ENCODE results near the gene H2BK1. TPM values are rescaled to one million over a fixed set of nuclear protein-coding genes. Genes with fewer than 3 reads are reported as not detected.

H2BK1 gene
- total and polyA plus RNA-seq, 2 of the 13 experiments (the other 11 are each of a cell fraction or from before 2014, with no cell fraction given): not detected

- Histone ChIP-seq H3K27me3 (ENCODE audit: control insufficient read depth in 1 of 2, insufficient read depth in 2 of 2, low read length in 2 of 2) (peaks cover 14 to 85% of the 10 kb centered on the region in 2 experiments), H3K79me2 (ENCODE audit: insufficient read depth, low read length) (no peaks in the 10 kb centered on the region), H3K4me3 (replicated peaks in 1 of 3; ENCODE audit: insufficient read depth in 1 of 3, low read depth in 2 of 3, low read length in 3 of 3) (peak overlapping the region; percentile 29 to 71 (median 59); a peak in 5 of 6 replicates), H3K36me3 (replicated peaks in 1 of 2; ENCODE audit: control insufficient read depth in 1 of 2, insufficient read depth in 2 of 2, low read length in 2 of 2) (no peaks in the 10 kb centered on the region), H2AFZ (ENCODE audit: low read length) (no peak overlapping the region), H3K4me1 (ENCODE audit: insufficient read depth, low read length) (peaks cover 70% of the 10 kb centered on the region), H3K4me2 (ENCODE audit: low read depth, low read length) (peak overlapping the region; percentile 83), H4K20me1 (ENCODE audit: insufficient read depth, low read length) (no peaks in the 10 kb centered on the region; the same call in 1 of the 2 replicates), H3K9me3 (ENCODE audit: low read length) (no peaks in the 10 kb centered on the region), H3K9ac (ENCODE audit: insufficient read depth, low read depth, low read length) (no peak overlapping the region), H3K27ac (ENCODE audit: extremely low read length, insufficient read depth, low read length) (no peak overlapping the region)
- in situ Hi-C loops (cut with HindIII; ENCODE audit: extremely low pct_ligation_motif_present, low pct_unique_long_range_greater_than_20kb): no loop called here
- intact Hi-C loops (cut with micrococcal nuclease; ENCODE audit: unreplicated experiment): loop anchor here (2.0 to 10.0 kb wide), 3 partner anchors 16 to 164 kb away; partner anchors contain the start of genes AGAP3, CHPF2, FASTK and TMUB1
- POLR2A ChIA-PET: no interaction called here
- FAIRE-seq: no peak
- DNase-seq (ENCODE audit: low spot score): no peak
- no TSS peak for BruUV-seq (replicated peaks)
- WGBS (ENCODE audit: low lambda C conversion rate): 13% methylated on average over 14 of the region's 45 CpGs
- peak; percentile 7 for ATAC-seq
- CTCF ChIA-PET (ENCODE audit: low intra/inter-chr PET ratio, low total read pairs): no interaction called here
- TF ChIP-seq UBTF (CRISPR knock-in tag; IDR thresholded peaks at IDR 0.05) (peak; percentile 14; the same call in 1 of the 2 replicates), ZNF776 (CRISPR knock-in tag; IDR thresholded peaks at IDR 0.05) (0 out of 2 replicates have a peak, but pooled peaks have one; percentile 51), SIN3A (IDR thresholded peaks at IDR 0.05; ENCODE audit: borderline replicate concordance, low read depth, low read length) (0 out of 2 replicates have a peak, but pooled peaks have one; percentile 15), EZH2 (conservative IDR thresholded peaks at IDR 0.05; ENCODE audit: low read depth, low read length) (0 out of 2 replicates have a peak, but pooled peaks have one; percentile 51), ZNF770 (CRISPR knock-in tag; IDR thresholded peaks at IDR 0.05) (0 out of 2 replicates have a peak, but pooled peaks have one; percentile 5), FOXJ3 (CRISPR knock-in tag; IDR thresholded peaks at IDR 0.05; ENCODE audit: borderline replicate concordance) (no peak), GABPB1 (CRISPR knock-in tag; IDR thresholded peaks at IDR 0.05) (peak; percentile 2; the same call in 1 of the 2 replicates), TFDP1 (CRISPR knock-in tag; IDR thresholded peaks at IDR 0.05; ENCODE audit: borderline replicate concordance) (peak; percentile 18; the same call in 1 of the 2 replicates), ZFY (CRISPR knock-in tag; IDR thresholded peaks at IDR 0.05) (peak; percentile 25; the same call in 1 of the 2 replicates), MYNN (CRISPR knock-in tag; IDR thresholded peaks at IDR 0.05; ENCODE audit: low read depth) (no peak), MAZ (IDR thresholded peaks at IDR 0.05; ENCODE audit: borderline replicate concordance, low read depth, low read length) (no peak), MAZ (CRISPR knock-in tag; IDR thresholded peaks at IDR 0.05; ENCODE audit: low read depth) (peak; percentile 5; the same call in 1 of the 2 replicates)
Measured at GRCh38 chr7:151249034-151249731, 38.9 kb upstream of the H2BK1 start.
